HG03108 (cell line): Measurements from ENCODE around the gene ARHGAP15.

Experiments used
- ATAC-seq: cut with Tn5 transposase; IDR thresholded peaks from one replicate; pipeline ENCODE4 v1.9.1; 2021; ENCODE audit warnings: moderate library complexity; ENCODE audit not compliant: unreplicated experiment

Gene ARHGAP15

GRCh38 chr2:143259368-143259958 is 130.2 kb downstream of the ARHGAP15 start:
- ATAC-seq = no peak

GRCh38 chr2:143261986-143262385 is 132.8 kb downstream of the ARHGAP15 start:
- no peak for ATAC-seq

GRCh38 chr2:143262389-143262788 is 133.2 kb downstream of the ARHGAP15 start:
- ATAC-seq = no peak

GRCh38 chr2:143263066-143263625 is 133.9 kb downstream of the ARHGAP15 start:
- no peak for ATAC-seq

- ATAC-seq = no peak
These were observed 135.6 kb downstream of the ARHGAP15 start for GRCh38 chr2:143264851-143265250.

GRCh38 chr2:143279672-143280071 is 150.5 kb downstream of the ARHGAP15 start:
- no peak for ATAC-seq

- no peak for ATAC-seq
These were observed 151.0 kb downstream of the ARHGAP15 start for GRCh38 chr2:143280097-143280757.

GRCh38 chr2:143282684-143283083 is 153.5 kb downstream of the ARHGAP15 start:
- no peak for ATAC-seq

- ATAC-seq = no peak
These were observed 155.0 kb downstream of the ARHGAP15 start for GRCh38 chr2:143284087-143284675.

- ATAC-seq = no peak
These were observed 159.8 kb downstream of the ARHGAP15 start for GRCh38 chr2:143289025-143289424.

GRCh38 chr2:143290221-143290620 is 161.0 kb downstream of the ARHGAP15 start:
- ATAC-seq = no peak

- ATAC-seq = no peak
These were observed 164.8 kb downstream of the ARHGAP15 start for GRCh38 chr2:143294068-143294467.

GRCh38 chr2:143296089-143296488 is 166.9 kb downstream of the ARHGAP15 start:
- no peak for ATAC-seq

- no peak for ATAC-seq
These were observed 168.0 kb downstream of the ARHGAP15 start for GRCh38 chr2:143297182-143297581.

GRCh38 chr2:143300536-143300935 is 171.3 kb downstream of the ARHGAP15 start:
- no peak for ATAC-seq

GRCh38 chr2:143311426-143311825 is 182.2 kb downstream of the ARHGAP15 start:
- ATAC-seq = no peak

GRCh38 chr2:143312441-143312840 is 183.2 kb downstream of the ARHGAP15 start:
- ATAC-seq = no peak

- no peak for ATAC-seq
These were observed 184.6 kb downstream of the ARHGAP15 start for GRCh38 chr2:143313861-143314260.

- ATAC-seq = no peak
These were observed 192.8 kb downstream of the ARHGAP15 start for GRCh38 chr2:143321994-143322393.

GRCh38 chr2:143329288-143329687 is 200.1 kb downstream of the ARHGAP15 start:
- ATAC-seq = no peak

GRCh38 chr2:143333168-143333791 is 204.1 kb downstream of the ARHGAP15 start:
- no peak for ATAC-seq

- ATAC-seq = no peak
These were observed 204.6 kb downstream of the ARHGAP15 start for GRCh38 chr2:143333847-143334246.
